HG03442 (cell line): Measurements from ENCODE around the gene OR4S2.

Experiments
- ATAC-seq: cut with Tn5 transposase; IDR thresholded peaks from one replicate; pipeline ENCODE4 v1.9.1; 2021; ENCODE audit warnings: mild to moderate bottlenecking, moderate library complexity; ENCODE audit not compliant: unreplicated experiment

The OR4S2 gene, protein sequence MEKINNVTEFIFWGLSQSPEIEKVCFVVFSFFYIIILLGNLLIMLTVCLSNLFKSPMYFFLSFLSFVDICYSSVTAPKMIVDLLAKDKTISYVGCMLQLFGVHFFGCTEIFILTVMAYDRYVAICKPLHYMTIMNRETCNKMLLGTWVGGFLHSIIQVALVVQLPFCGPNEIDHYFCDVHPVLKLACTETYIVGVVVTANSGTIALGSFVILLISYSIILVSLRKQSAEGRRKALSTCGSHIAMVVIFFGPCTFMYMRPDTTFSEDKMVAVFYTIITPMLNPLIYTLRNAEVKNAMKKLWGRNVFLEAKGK

DNA sequence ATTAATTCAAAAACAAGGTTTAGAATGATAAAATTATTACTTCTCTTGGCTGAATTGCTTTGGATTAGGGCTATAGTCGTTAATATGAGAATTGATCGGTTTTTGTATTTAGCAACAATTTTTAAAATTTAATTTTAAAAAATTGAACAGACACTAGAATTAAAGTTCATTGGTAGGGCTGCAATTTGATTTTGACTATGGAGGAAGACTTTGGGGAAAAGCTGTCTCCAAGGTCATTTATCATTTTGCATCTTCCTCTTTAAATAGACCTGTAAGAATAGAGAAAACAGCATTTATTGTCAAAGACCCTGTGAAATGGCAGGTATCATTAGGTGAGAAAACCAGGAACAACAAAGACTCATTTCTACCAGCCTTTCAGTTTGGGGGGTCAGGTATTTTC, at the start of gene OR4S2:
Gene OR4S2, plus strand, starts transcription at position 301 of the 400 bp plus-strand sequence. CDS start 2,577 bp downstream, outside the sequence.
- ATAC-seq = no peak

DNA sequence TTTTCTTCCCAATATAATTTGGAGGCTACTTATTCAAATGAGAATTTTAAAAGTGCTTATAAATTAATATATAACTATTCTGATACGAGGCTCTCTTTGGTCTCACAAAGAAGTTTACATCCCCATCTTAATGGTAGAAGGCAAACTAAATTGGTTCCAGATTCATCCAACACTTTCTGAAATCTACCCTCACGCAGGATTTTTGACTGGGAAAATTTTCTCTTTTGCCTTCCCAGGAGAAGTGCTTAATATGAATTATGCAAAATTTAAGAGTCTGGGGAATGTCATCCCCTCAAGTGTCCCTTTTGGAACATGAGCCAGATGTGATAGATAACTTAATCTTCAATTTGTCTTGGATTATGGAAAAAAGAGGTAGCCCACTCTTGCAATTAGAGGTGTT, 40.6 kb upstream of the OR4S2 start, which contains the start of gene OR4C11:
Gene OR4C11, minus strand, starts transcription at position 101 of the 400 bp plus-strand sequence. CDS start 3,272 bp downstream, outside the sequence.
- ATAC-seq = no peak

DNA sequence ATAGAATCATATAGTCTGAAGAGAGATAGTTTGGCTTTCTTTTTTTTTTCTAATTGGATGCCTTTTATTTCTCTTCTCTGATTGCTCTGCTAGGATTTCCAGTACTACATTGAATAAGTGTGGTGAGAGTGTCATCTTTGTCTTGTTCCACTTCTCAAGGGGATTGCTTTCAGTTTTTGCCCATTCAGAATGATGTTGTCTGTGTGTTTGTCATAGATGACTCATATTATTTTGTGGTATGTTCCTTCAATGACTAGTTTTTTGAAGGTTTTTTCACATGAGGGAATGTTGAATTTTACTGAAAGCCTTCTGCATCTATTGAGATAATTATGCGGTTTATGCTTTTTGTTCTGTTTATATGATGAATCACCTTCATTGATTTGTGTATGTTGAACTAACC, 23.6 kb upstream of the OR4S2 start:
- ATAC-seq = no peak

GRCh38 chr11:55634813-55635212, 13.3 kb upstream of the OR4S2 start, which contains the start of gene OR4P4:
OR4P4 (plus strand) TSS chr11:55635113.
- no peak for ATAC-seq

- no peak for ATAC-seq
Measured at GRCh38 chr11:55652560-55652959, 4.4 kb downstream of the OR4S2 start.

- ATAC-seq = no peak
Measured at GRCh38 chr11:55655096-55655495, 7.0 kb downstream of the OR4S2 start.

- ATAC-seq = peak; percentile 96
Measured at GRCh38 chr11:55658031-55658573, 10.0 kb downstream of the OR4S2 start.

DNA sequence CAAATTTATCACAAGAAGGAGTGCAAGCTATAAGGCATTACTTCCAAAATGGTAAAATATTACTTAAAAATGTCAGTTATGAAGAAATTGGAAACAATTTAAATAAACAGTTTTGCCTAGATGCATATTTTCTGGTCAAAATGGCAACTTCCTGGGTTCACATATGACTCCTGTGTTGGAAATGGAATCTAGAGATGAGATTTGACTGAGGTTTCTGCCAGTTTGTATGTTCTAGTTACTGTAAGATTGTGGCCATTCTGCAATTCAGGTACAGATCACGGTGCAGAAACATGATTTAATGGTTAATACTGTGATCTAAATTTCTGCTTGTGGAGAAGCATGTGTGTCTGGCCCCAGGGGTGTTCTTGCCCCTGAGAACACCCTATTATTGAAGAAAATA, 10.5 kb downstream of the OR4S2 start:
- peak; percentile 27 for ATAC-seq

GRCh38 chr11:55661901-55662300, 13.8 kb downstream of the OR4S2 start, which contains the start of gene OR4C6:
OR4C6 (plus strand) TSS chr11:55662201; CDS start chr11:55665167, 2,966 bp downstream.
- ATAC-seq = no peak

GRCh38 chr11:55669376-55669775, 21.2 kb downstream of the OR4S2 start:
- no peak for ATAC-seq

- no peak for ATAC-seq
Measured at GRCh38 chr11:55673860-55674259, 25.7 kb downstream of the OR4S2 start.

DNA sequence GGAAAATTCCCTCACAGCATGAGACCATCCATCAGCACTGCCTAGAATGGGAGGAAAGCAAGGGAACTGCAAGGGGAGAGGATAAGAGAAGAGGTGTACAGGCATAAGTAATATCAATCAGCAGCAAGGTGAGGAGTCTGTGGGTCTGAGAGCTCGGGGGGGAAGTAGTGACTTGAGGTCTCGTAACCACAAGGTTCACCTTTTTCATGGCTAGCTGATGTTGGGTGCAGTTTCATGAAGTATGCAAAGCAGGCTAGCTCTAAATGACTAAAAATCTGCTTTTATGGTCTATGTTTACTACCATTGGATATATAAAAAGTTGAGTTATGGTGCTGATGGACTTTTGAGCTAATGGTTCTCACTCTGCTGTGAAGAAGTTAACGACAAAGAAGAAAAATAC, 49.7 kb downstream of the OR4S2 start:
- peak; percentile 88 for ATAC-seq

DNA sequence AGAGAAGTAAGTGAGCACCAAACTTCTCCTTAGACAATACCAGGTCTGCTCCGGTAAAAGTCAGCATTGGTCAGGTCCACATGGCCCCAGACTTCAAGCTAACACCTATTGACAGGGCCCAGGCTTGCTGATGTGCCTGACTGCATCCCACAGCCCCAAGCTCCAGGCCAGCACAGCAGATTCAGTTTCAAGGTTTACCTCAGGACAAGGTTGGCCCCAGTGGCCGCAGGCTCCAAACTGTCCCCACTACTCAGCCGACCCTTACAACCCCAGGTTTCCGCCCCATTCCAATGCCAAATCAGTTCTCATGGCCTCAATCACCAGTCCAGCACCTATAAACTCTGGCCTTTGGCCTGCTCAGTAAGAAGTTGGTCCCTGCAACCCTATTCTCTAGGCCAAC, 53.3 kb downstream of the OR4S2 start:
- ATAC-seq = no peak
